A549 treated with CORT108297 at 1 μM for 4 hours (cell line): Measurements from ENCODE around the gene C1QL3. TPM values are rescaled to one million over a fixed set of nuclear protein-coding genes. Genes with fewer than 3 reads are reported as not detected.

Source experiments
- total RNA-seq: library from RNA; stranded (reverse); fragments of 200-300 nt; extraction: Qiagen RNA extraction; gene quantifications from 5 replicates; pipeline ENCODE4 v1.2.3, GENCODE V29; 2022

Gene C1QL3
- not detected in 5 replicates for total RNA-seq

DNA sequence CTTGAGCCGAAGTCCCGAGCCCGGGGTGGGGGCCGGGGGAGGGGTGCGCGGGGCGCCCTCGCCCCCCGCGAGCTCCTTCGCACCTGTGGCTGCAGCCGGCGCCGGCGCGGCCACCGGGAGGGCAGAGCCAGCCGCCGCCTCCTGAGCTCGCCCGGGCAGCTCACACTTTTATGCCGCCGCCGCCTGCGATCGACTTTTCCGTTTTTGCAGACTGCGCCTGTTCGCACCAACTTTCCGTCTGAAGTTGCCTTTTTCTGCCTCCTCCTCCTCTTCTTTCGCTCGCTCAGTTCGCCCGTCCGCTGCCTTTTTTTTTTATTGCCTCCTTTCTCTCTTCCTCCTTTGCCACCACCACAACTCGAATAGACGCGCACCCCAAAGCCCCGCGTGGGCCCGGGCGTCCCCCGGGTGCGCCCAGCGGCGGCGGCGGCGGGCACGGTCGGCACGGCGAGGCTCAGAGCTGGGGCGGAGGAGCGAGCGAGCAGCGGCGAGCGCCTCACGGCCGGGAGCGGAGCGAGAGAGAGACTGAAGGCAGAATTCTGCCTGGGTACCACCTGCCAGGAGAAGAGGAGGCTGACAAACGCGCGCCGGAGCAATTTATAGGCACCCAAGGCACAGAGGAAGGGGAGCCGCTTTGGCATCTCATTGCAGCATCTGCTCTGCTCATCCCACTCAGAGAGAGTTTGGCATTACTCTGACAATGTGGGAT is at the start of gene C1QL3:
C1QL3 (minus strand) TSS at position 569 of the 706 bp plus-strand sequence. CDS start 814 bp downstream, outside the sequence.

Other genes with a start within 250 kb of the C1QL3 start
- 10.5 to 17.0 TPM (median 14.5 TPM) in 5 replicates for gene PTER, start 84.9 kb downstream of the C1QL3 start, total RNA-seq